Measurements from ENCODE around the gene ARHGAP12.

ARHGAP12 gene

DNA sequence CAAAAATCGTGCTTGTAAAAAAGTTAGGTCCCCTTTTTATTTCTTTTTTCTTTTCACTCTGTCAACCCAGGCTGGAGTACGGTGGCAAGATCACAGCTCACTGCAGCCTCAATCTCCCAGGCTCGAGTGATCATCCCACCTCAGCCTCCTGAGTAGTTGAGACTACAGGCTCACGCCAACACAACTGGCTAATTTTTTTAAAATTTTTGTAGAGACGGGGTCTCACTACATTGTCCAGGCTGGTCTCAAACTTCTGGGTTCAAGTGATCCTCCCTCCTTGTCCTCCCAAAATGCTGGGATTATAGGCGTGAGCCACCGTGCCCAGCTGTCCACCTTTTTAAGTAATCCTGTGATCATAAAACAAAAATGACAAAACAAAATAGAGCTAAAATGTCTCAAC lies 19.4 kb upstream of the ARHGAP12 start:
- DNase-seq: no peak

DNA sequence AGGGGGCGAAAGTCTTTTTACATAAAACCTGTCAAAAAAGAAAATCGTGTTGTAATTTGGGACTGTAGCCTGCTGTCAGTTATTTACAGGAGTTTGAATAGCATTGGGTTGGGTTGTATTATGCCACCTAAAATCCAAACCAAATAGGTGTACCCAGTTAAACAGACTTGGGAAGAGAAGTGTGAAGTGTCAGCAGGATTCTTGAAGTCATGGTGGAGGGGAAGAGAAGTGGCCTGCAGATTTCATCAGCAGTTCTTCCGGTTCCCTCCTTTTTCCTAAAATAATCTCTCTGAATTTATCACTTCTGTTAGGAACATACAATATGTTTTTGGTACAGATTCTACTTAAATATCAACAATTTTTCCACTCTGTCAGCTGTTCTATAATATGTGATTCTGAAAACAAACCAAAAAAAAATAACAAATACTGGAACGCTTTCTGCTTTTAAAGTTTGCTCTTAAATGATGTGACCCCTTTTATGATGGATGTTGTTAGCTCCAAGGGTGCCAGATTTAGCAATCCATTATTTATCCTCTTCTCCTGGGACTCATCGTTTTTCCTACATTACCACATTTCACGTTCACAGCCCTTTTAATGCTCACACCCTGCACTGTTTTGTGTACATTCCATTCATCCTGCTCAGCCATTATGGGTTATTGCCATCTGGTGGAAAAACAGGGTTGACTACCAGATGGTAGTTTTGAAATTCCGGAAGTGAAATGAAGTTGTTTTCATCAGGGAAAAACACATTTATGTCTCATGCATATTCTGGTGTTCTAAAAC lies 18.7 kb upstream of the ARHGAP12 start:
- DNase-seq: no peak

DNA sequence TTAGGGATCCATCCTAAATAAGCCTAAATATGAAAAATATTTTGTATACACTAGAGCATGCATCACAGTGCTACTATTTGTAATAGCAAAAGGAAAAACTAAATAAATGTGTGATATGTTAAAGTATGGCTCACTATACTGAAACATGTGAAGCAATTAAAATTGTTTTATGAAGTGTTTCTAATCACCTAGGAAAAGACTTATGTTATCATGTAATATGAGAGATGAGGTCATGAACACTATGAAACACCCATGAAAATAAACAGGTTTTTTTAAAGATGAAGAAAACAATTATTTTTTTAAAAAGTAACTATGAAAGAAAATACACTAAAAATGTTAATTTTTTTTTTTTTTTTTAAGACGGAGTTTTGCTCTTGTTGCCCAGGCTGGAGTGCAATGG lies 16.8 kb upstream of the ARHGAP12 start:
- no peak for DNase-seq

DNA sequence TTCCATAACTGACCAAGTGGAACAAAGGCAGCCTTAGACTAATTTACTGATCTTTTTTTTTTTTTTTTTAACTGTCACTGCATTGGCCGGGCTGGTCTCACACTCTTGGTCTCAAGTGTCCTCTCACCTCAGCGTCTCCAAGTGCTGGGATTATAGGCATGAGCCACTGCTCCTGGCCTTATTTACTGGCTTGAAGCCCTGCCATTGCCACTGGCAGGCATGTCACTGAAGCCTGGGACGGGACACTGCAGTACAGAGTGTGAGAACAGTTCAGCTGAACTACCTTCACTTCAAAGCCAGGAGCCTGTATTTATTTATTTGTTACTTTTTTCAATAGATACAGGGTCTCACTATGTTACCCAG lies 15.4 kb upstream of the ARHGAP12 start:
- DNase-seq: no peak

DNA sequence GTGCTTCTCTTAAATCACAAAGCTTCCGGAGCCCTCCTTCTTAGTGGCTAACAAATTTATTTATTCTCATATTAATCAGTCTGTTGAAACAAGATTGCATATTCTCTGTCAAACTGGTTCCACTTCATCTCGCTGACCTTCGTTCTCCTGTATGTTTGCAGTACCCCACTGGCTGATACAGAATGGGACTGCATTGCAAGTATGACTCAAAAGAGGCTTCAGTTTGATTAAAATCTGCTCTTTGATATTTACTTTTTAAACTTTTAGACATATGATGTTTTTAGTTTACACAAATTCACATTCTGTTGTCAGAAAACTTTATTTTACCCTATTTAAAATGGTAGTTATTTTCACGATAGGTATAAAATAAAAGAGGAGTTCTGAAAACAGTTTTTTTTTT lies 14.3 kb upstream of the ARHGAP12 start:
- no peak for DNase-seq

DNA sequence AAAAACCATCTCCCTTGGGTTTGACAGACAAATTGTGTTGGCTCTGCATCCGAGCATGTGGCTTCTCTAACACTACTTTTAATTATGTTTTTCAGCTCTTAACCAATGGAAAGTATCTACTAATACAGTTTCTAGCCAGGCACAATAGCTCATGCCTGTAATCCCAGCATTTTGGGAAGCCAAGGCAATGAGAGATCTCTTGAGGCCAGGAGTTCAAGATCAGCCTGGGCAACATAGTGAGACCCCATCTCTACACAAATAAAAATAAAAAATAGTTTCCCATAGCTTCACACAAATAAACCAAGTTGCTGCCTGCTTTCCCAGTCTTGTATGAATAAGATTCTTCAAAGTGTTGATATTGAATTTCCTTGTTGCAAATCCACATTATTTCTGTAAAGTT lies 13.8 kb upstream of the ARHGAP12 start:
- DNase-seq: no peak

DNA sequence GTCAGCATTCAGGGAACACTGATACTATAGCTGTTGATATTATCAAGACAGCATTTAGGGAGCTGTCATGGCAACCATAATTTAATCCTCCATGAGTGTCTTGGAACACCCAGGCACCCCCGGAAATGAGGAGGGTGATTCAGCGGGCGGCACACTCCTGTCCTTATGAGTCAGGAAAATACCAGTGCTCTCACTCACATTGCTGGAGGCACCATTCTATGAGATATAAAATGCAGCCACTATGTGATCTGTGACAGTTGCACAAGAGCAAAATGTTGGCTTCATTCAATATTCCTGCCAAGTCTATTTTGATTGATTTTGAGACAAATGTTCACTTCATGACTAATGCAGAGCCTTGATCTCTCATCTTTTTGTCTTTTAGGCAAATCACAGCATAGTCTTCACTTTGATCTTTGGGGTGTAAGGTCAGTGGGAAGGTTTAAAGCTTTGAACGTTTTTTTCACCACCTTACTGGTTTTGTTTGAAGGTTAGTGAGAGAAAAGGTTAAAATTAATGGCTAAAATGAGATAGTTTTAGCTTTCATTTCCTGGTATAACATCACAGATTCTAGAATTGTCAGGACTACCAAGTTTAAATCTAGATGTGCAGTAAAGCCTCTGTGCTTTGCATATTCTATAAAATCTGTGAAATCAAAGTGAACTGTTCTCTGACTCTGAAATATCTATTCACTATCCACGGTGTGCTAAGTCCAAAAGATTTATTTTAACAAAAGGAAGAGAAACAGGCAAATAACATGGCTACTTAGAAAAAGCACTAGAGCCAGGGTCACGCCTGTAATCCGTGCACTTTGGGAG lies 12.4 kb upstream of the ARHGAP12 start:
- no peak for DNase-seq

DNA sequence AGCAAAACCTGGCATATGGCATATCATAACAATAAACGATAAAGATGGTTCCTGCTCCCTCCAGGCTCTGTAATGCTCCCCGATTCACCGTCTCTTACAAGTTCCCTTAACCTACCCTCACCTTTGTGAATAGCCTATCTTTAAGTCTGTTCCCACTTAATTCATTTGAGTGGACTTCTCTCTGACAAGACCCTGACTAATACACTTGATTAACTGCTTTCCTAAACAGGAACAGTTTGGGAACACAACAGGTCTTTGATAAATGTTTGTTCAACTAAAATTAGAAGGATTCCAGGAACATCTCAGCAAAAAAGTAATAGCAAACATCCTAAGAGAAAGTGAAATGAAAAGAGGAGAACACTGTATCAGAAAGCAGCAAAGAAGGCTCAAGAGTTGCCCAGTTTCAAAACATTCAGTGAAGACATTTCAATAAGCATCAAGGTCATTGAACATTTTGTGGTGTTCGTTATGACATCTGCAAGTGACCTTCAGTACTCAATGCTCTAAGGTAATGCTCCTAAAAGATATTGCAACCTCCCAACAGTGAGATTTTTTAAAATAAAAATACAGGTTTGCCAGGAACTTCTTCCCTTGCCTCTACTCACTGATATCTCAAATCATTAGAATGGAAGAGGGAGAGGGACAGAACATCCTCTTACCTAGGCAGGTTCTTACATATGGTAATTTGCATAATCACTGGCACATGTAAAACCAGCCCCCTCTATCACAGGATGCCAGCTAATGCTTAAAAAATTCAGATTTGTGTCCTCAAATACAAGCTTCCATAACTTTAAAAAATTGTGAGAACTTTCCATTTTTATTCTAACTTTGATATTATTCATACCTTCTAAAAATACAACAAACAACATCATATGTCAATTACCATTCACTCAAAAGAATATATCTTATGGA lies 11.4 kb upstream of the ARHGAP12 start:
- no peak for DNase-seq

DNA sequence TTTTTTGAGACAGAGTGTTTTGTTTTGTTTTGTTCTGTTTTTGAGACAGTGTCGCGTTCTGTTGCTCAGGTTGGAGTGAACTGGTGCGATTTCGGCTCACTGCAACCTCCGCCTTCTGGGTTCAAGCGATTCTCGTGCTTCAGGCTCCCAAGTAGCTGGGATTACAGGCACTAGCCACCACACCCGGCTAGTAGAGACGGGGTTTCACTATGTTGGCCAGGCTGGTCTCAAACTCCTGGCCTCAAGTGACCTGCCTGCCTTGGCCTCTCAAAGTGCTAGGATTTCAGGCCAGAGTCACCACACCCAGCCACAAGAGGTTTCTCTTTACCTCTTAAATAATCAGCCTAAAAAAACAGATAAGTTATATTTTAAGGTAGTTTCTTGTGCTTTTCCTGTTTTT lies 8.7 kb upstream of the ARHGAP12 start:
- no peak for DNase-seq

DNA sequence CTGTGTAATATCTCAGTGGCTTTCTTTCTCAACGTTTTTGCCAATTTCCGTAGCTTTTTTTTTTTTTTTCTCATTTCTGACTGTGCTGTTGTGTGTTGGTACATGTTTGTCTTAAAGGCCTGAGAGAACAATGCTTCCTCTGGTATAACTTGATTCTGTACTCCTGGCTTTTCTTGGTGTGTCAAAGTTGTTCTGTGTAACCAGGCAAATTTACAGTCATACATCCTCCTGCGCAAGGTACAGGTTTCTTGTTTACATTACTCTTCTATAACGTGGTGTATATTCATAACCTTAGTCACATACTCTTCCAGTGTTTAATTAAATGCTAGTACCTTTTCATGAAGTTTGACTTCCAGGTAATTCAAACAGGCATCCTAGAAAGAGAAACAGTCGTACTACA lies 8.3 kb upstream of the ARHGAP12 start:
- DNase-seq: no peak

DNA sequence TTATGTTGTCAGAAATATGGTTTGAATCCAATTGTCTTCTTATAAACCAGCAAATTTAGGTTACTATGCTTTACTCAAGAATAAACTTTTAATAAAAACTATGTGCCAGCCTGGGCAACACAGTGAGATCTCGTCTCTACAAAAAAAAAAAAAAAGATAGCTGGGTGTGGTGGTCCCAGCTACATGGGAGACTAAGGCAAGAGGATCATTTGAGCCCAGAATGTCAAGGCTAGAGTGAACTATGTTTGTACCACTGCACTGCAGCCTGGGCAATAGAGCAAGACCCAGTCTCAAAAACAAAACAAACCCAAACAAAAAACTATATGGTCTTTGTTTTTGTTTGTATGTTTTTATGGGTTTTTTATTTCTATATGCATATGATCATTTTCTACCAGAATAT lies 7.5 kb upstream of the ARHGAP12 start:
- no peak for DNase-seq

DNA sequence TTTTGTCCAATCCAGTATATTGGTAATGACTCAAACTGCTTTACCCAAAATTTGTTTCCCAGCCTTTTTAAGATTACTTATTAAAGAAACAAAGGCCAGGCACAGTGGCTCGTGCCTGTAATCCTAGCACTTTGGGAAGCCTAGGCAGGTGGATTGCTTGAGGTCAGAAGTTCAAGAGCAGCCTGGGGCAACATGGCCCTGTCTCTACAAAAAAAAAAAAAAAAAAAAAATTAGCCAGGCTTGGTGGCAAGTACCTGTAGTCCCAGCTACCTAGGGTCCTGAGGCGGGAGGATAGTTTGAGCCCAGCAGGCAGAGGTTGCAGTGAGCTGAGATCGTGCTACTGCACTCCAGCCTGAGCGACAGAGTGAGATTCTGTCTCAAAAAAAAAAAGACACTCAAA lies 7.0 kb upstream of the ARHGAP12 start:
- no peak for DNase-seq

DNA sequence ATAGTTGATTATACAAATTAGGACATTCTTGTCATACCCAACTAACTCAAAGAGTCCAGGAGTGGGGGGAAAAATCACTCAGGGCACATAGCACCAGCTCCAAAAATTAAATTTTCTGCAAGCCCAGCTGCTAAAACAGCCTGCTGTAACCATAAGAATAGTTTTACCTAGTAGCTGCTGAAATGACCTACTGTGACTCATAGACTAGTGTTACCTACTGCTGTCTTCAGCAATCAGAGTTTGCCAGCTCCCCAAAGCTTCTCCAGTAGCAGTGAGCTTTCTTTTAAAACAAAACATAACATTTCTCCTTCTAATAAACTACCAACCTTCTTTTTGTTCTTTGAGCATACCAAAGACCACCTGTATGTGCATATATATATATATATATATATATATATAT lies 4.2 kb upstream of the ARHGAP12 start:
- DNase-seq: no peak

DNA sequence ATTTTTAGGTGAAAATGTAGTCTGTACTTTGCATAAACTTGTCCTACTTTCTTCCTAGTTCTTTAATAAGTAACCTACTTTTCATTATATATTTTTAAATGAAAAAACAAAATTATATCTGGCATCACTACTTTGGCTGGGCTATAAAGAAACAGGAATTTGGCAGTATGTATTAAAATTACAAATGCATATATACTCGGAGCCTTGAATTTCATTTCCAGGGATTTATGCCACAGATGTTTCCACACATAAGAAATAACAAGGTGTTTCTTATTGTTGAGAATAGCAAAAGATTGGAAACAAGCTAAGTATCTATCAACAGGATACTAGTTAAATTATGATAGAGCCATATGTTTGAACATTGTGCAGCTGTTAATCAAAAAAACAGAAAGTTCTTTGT lies 2.2 kb upstream of the ARHGAP12 start:
- DNase-seq: no peak

DNA sequence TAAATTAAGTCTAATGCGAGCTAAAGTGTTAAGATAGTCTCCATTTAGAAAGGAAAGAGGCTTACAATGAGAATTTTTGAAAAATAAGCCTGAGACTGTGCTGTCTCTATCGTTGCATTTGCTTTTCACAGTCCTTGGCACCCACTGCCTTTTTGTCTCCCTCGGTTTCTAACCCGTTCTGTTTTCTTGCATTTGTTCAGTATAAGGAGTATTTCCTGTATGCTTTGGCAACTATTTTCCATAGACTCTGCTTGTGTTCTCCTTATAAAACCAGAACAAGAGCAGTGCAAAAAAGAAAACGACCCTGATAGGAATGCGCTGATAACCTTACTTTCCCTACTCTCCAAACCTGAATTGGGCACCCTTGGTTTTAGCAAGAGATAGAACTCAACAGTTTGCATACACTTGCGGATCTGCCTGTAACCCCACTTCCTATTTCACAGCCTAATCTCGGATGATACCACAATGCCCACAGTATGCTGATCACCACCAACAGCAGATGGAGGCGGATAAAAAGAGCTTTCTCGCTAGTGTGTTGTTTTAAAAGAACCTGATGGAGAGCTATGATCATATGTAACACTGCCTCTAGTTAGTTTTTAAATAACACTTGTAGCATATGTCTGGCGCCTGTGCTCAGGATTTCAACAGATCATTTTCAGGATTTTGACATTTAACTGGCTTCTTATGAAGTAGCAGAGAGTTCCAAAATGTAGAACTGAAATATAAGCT lies 1.6 kb upstream of the ARHGAP12 start:
- no peak for DNase-seq

DNA sequence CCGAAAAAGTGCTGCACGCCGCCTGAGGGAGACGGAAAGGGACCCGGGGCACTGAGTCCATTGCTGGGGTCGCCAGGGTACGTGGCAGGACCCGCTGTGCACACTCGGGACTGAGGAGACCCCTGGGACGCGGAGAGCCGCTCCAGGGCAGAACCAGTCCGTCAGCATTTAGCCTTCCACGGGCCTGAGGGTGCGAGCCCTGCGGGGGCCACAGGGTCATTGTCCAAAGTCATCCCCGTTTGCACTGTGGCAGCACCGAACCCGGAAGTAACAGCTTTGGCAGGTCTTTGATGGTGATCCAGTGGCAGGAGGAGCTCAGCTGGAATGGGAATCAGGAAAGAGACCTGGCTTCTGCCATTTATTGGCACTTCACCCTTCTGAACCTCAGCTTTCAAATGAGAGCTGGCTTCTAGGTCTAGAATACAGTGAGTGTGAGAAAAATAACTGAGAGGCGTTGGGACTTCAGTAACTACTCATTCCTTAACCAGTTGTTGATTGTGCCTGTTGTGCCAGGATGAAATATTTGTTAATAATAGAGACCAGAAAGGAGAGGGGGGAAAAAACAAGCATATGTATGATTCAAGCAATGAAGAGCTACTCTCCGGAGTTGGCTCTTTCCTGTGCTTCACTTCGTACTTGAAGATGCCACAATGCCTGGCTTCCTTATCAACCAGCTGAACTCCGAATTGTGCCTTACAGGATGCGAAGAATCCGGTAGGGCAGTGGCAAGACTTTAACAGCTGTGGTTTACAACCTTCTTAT lies 811 bp upstream of the ARHGAP12 start:
- DNase-seq: no peak

DNA sequence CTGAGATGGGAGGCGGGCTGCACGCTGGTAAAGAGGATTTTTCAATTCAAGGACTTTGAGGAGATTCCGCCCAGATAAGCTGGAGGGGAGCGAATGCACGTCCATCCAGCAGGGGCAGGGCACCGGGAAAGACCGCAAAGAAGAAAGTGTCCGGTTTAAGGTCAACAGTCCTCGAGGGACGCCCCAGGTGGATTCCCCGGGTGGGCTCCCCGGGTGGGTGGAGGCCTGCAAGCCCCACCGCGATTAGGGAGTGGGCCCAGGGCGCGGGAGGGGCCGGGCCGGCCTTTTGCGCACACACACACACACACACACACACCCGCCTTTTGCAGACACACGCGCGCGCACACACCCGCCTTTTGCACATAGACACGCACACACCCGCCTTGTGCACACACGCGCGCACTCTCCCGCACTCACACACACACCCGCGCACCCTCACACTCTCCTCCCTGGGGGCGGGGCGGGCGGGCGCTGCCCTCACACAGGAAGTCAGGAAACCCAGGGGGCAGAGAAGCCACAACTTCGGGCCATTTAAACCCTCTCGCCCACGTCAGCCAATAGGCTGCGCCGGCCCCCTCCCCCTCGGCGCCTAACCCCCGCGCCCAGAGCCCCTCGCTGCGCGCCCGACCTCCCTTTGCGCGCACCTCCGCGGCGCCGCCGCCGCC lies 615 bp downstream of the ARHGAP12 start:
- DNase-seq: peak; percentile 10 to 57 (median 22)

DNA sequence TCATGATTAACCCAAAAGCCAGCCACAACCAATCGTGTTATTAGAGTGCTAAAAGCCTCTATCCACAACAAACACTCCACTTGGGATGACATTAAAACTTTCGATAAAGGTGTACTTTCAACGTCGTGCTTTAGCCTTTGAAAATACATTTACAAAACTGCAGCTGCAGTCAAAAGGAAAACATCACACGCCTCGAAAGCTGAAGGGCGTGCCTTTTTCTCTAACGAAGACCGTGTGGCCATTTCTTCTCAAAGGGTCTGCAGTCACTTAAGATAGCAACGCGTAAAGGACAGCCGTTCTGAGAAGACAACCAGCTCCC lies 1.1 kb downstream of the ARHGAP12 start:
- DNase-seq: peak in 1 of 4 experiments; percentile 3

DNA sequence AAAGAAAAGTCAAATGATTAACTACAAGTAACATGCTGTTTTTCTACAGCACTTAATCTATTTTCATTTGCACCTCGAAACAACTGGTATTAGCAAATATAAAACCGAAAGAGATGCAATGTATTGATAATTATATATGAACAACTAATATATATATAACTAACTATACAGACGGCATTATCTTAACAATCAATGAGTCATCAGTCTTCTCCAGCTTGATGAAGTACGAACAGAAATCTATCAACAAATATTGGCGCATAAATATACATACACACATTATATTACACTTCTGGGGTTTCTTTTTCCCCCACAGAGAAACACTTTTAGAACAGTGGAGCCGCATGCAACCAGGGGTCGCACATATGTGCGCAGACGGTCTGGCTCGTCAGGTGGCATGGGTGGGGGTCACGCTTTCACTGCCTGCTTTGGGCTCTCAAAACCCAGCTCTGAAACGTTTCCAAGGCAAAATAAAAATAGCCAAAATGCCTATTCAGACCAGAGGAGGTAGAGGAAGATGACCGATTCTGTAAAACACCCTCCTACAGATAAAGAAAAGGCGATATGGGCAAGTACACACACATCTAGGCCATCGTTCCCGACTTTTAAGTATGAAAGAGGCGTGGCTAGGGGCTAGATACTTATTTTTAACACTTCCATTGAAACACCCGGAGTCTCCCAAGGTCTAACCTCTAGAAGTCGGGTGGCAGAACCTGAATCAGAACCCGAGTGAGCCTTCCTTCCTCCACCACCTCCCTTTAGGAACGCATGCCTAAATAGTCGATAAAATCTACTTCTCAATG lies 1.7 kb downstream of the ARHGAP12 start:
- no peak for DNase-seq

DNA sequence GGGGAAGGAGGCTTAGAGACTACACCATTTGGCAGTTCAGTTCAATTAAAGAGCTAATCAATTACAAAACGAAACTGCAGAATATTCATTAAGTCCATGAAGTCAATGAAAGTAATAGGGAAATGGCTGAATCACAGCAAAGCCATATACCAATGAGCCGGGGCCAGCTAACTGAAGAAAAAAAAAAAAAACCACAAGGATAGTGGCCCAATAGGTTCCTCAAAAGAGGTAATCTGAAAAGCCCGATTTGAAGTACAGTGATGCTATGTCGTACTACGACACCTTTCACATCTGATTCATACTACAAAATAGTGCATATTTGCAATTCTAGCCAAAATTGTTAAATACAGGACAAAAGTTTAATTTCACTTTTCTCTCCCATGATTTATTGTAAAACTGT lies 2.5 kb downstream of the ARHGAP12 start:
- no peak for DNase-seq

DNA sequence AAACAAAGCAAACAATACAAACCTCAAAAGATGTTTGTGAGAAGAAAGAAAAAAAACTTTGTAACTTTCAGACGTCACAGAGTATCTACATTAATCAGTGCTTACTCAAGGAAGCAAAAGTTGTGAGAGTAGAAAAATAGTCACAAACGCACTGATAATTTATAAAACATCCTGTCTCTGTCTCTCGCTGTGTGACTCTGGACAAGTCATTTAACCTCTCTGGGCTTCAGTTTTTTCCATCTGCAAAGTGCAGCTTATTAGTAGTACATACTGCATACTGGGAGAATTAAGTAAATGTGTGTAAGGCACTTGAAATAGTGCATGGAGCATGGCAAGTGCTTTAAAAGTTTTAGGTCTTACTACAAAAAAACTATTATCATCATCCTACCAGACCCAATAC lies 3.8 kb downstream of the ARHGAP12 start:
- no peak for DNase-seq
